ENCODE results near the gene LIAS.
"Not testable (repeated sequence)": the region's sequence is repeated elsewhere in the genome, so short reads cannot be mapped to it uniquely, and the experiment has no call there.

Gene LIAS

GRCh38 chr4:39446483-39446841 is 12.4 kb upstream of the LIAS start:
- Mint-ChIP-seq H3K27me3 (peaks cover 19% of the 10 kb centered on the region), H3K9me3 (no peaks in the 10 kb centered on the region), H3K36me3 (peaks cover 17% of the 10 kb centered on the region), H3K4me3 (no peak overlapping the region), H3K4me1 (peaks cover 13% of the 10 kb centered on the region), H3K27ac (no peak overlapping the region)
- no peak for DNase-seq
- CTCF ChIA-PET = interaction anchor here (0.5 to 1.1 kb wide), 3 partner anchors 172 to 546 kb away, joined by 3 read pairs; no protein-coding TSS in a partner anchor

DNA sequence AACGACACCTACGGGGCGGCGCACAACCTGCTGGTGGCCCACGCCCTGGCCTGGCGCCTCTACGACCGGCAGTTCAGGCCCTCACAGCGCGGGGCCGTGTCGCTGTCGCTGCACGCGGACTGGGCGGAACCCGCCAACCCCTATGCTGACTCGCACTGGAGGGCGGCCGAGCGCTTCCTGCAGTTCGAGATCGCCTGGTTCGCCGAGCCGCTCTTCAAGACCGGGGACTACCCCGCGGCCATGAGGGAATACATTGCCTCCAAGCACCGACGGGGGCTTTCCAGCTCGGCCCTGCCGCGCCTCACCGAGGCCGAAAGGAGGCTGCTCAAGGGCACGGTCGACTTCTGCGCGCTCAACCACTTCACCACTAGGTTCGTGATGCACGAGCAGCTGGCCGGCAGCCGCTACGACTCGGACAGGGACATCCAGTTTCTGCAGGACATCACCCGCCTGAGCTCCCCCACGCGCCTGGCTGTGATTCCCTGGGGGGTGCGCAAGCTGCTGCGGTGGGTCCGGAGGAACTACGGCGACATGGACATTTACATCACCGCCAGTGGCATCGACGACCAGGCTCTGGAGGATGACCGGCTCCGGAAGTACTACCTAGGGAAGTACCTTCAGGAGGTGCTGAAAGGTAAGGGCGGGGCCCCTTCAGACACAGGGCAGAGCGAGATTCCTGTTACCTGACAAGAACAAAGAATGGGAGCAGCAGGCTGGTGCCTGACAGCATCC is 11.8 kb upstream of the LIAS start:
- CTCF ChIA-PET = interaction anchor here (0.5 to 1.1 kb wide), 3 partner anchors 173 to 546 kb away, joined by 3 read pairs; no protein-coding TSS in a partner anchor
- Mint-ChIP-seq H3K27me3 (peaks cover 17% of the 10 kb centered on the region), H3K4me3 (peak overlapping the region; percentile 31), H3K9me3 (no peaks in the 10 kb centered on the region), H3K27ac (peak overlapping the region; percentile 19), H3K4me1 (peaks cover 13% of the 10 kb centered on the region), H3K36me3 (peaks cover 21% of the 10 kb centered on the region)
- DNase-seq = peak; percentile 52

DNA sequence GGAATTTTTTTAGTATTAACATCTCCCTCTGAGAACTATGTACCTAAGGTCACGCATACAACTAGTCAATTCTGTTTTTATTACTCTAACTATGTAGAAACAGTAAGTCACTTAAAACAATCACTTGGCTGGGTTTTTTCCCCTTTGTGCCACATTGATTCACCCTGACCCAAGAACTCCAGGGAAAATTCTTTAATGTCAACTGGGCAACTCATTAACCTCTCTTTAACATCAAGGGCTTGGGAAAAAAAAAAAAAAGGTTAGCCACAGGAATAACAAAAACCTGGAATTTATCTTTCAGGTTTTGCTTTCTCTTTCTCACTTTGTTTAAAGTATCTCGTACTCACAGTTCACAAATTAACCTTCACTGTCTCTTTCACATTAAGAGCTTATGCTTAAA is 8.2 kb upstream of the LIAS start:
- CTCF ChIA-PET = no interaction called here
- DNase-seq = no peak
- Mint-ChIP-seq H3K27ac (peak overlapping the region; percentile 17), H3K36me3 (peaks cover 52% of the 10 kb centered on the region), H3K9me3 (no peaks in the 10 kb centered on the region), H3K4me1 (peaks cover 30% of the 10 kb centered on the region), H3K27me3 (peaks cover 12% of the 10 kb centered on the region), H3K4me3 (no peak overlapping the region)

- CTCF ChIA-PET = no interaction called here
- H3K9me3 Mint-ChIP-seq = no peaks in the 10 kb centered on the region
- H3K27ac Mint-ChIP-seq = no peak overlapping the region
- peaks cover 60% of the 10 kb centered on the region for H3K36me3 Mint-ChIP-seq
- H3K4me1 Mint-ChIP-seq = peaks cover 36% of the 10 kb centered on the region
- peaks cover 6% of the 10 kb centered on the region for H3K27me3 Mint-ChIP-seq
- DNase-seq = no peak
- no peak overlapping the region for H3K4me3 Mint-ChIP-seq
Observed at GRCh38 chr4:39451423-39452023, 7.3 kb upstream of the LIAS start.

DNA sequence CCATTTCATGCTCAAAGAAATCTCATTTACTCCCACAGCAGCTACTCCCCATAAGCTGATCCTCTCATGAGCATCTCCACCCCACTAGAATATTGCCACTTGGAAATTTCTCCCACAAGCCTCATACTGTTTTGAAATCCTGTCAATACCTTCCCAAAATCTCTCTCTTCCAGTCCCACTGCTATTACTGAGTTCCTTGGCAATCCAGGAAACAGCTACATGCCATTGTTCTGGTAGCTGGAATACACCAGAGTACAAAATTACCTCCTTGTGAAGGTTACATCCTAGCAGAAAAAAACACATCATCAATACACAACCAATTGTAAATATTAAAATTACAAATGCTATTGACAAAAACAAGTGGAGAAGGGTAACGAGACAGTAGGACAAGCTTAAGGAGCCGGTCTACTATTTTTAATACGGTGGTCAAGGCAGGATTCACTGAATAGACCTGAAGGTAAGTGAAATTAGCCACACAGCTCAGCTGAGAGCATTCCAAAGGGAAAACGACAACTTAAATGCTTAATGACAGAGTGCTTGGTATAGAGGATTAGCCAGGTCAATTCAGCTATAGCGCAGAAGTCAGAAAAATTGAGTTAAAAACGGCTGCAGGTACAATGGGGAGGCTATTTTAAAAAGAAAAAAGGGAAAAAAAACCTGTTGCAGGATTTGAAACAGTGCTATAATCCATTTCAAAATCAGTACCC is 6.5 kb upstream of the LIAS start:
- peaks cover 67% of the 10 kb centered on the region for H3K36me3 Mint-ChIP-seq

GRCh38 chr4:39452860-39453587 is 5.8 kb upstream of the LIAS start:
- Mint-ChIP-seq H3K4me1 (peaks cover 39% of the 10 kb centered on the region), H3K27ac (no peak overlapping the region), H3K9me3 (no peaks in the 10 kb centered on the region), H3K4me3 (no peak overlapping the region), H3K27me3 (no peaks in the 10 kb centered on the region), H3K36me3 (peaks cover 73% of the 10 kb centered on the region)
- CTCF ChIA-PET = no interaction called here
- DNase-seq = no peak

More for the DNA sequence above, 6.5 kb upstream of the LIAS start:
- no peak for DNase-seq
- Mint-ChIP-seq H3K4me1 (peaks cover 39% of the 10 kb centered on the region), H3K27me3 (no peaks in the 10 kb centered on the region), H3K4me3 (no peak overlapping the region), H3K27ac (no peak overlapping the region), H3K9me3 (no peaks in the 10 kb centered on the region)
- CTCF ChIA-PET = no interaction called here

- DNase-seq = no peak
- Mint-ChIP-seq H3K9me3 (no peaks in the 10 kb centered on the region), H3K36me3 (peaks cover 77% of the 10 kb centered on the region), H3K4me3 (no peak overlapping the region), H3K27ac (no peak overlapping the region), H3K4me1 (peaks cover 42% of the 10 kb centered on the region), H3K27me3 (no peaks in the 10 kb centered on the region)
- CTCF ChIA-PET = no interaction called here
Observed at GRCh38 chr4:39453738-39454137, 5.1 kb upstream of the LIAS start.

- H3K4me3 Mint-ChIP-seq = no peak overlapping the region
- no peaks in the 10 kb centered on the region for H3K9me3 Mint-ChIP-seq
- no peak for DNase-seq
- CTCF ChIA-PET = no interaction called here
- no peak overlapping the region for H3K27ac Mint-ChIP-seq
- H3K36me3 Mint-ChIP-seq = peaks cover 72% of the 10 kb centered on the region
- peaks cover 51% of the 10 kb centered on the region for H3K4me1 Mint-ChIP-seq
- H3K27me3 Mint-ChIP-seq = no peaks in the 10 kb centered on the region
Observed at GRCh38 chr4:39455486-39455885, 3.4 kb upstream of the LIAS start.

- Mint-ChIP-seq H3K9me3 (no peaks in the 10 kb centered on the region), H3K27me3 (no peaks in the 10 kb centered on the region), H3K27ac (peak overlapping the region; percentile 100), H3K4me3 (peak overlapping the region; percentile 98), H3K36me3 (peaks cover 61% of the 10 kb centered on the region), H3K4me1 (peaks cover 62% of the 10 kb centered on the region)
- CTCF ChIA-PET = no interaction called here
- no peak for DNase-seq
Observed at GRCh38 chr4:39456946-39457763, 1.7 kb upstream of the LIAS start.

GRCh38 chr4:39458161-39458504 is 723 bp upstream of the LIAS start:
- H3K27ac Mint-ChIP-seq = peak overlapping the region; percentile 100
- H3K36me3 Mint-ChIP-seq = peaks cover 54% of the 10 kb centered on the region
- H3K4me1 Mint-ChIP-seq = peaks cover 58% of the 10 kb centered on the region
- H3K9me3 Mint-ChIP-seq, DNase-seq, CTCF ChIA-PET, H3K27me3 Mint-ChIP-seq: not testable (repeated sequence)
- H3K4me3 Mint-ChIP-seq = peak overlapping the region; percentile 98

- no peaks in the 10 kb centered on the region for H3K9me3 Mint-ChIP-seq
- DNase-seq = no peak
- no peaks in the 10 kb centered on the region for H3K27me3 Mint-ChIP-seq
- CTCF ChIA-PET = interaction anchor here (1.0 kb wide), 1 partner anchor 562 kb away, joined by 3 read pairs; no protein-coding TSS in a partner anchor
- H3K27ac Mint-ChIP-seq = no peak overlapping the region
- peaks cover 14% of the 10 kb centered on the region for H3K36me3 Mint-ChIP-seq
- peaks cover 19% of the 10 kb centered on the region for H3K4me1 Mint-ChIP-seq
- H3K4me3 Mint-ChIP-seq = no peak overlapping the region
Observed at GRCh38 chr4:39464886-39465501, 6.1 kb downstream of the LIAS start.

- H3K4me1 Mint-ChIP-seq = peaks cover 6% of the 10 kb centered on the region
- no peak for DNase-seq
- CTCF ChIA-PET = no interaction called here
Observed at GRCh38 chr4:39466747-39467146, 7.9 kb downstream of the LIAS start.

DNA sequence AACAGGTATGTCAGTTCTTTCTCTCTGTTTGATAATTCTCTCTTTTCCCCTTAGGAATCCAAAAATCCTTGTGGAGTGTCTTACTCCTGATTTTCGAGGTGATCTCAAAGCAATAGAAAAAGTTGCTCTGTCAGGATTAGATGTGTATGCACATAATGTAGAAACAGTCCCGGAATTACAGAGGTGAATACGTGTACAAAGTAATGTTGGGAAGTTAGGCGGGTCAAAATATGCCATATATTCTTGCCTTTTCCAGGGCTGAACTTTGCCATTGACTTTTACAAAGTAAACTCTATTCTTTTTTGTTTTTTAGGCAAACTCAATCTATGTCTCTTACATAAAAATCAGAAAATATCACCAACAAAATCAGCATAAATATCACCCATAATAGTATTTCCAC is 8.6 kb downstream of the LIAS start:
- Mint-ChIP-seq H3K4me3 (no peak overlapping the region), H3K36me3 (peaks cover 13% of the 10 kb centered on the region), H3K9me3 (no peaks in the 10 kb centered on the region), H3K27ac (peak overlapping the region; percentile 45), H3K27me3 (no peaks in the 10 kb centered on the region), H3K4me1 (peaks cover 6% of the 10 kb centered on the region)
- no peak for DNase-seq
- CTCF ChIA-PET = no interaction called here

More at GRCh38 chr4:39466747-39467146, 7.9 kb downstream of the LIAS start:
- Mint-ChIP-seq H3K9me3 (no peaks in the 10 kb centered on the region), H3K4me3 (no peak overlapping the region), H3K27me3 (no peaks in the 10 kb centered on the region), H3K36me3 (peaks cover 13% of the 10 kb centered on the region), H3K27ac (no peak overlapping the region)

All from activated naive CD4-positive, alpha-beta T cell treated with anti-CD3 and anti-CD28 coated beads, Interleukin-2, amount 10 ng/mL, durations not matched to agents 7 days and 5 days (primary cell).